HCT116 (cell line): ENCODE results near the gene MUC5B. TPM values are rescaled to one million over a fixed set of nuclear protein-coding genes. Genes with fewer than 3 reads are reported as not detected.

Source experiments
- ATAC-seq: fragments of 200-7000 bp; cut with Tn5 transposase; 2 replicates; pipeline ENCODE4 v1.9.1; 2020; ENCODE audit warnings: mild to moderate bottlenecking, moderate library complexity
- BruUV-seq: library from RNA; stranded (reverse); fragments of 400-500 nt; replicated peaks from 2 replicates; lab custom pipeline; 2021; lab: Mats Ljungman, UMichigan
- CTCF ChIA-PET: fragments of 300-600 bp; sonication (Branson Sonifier 250); formaldehyde crosslinking; loops from one replicate; lab custom pipeline; 2021; ENCODE audit warnings: antibody characterized with exemption; lab: Charles Lee
- POLR2A ChIA-PET: fragments of 300-600, 350-600 bp; sonication (Branson Sonifier 250); formaldehyde crosslinking; loops from one replicate; lab custom pipeline; 2021; ENCODE audit warnings: antibody characterized with exemption; lab: Charles Lee
- RAD21 ChIA-PET, 2 experiments: fragments of 300-600 bp; sonication (Branson Sonifier 250); formaldehyde crosslinking; loops; one replicate each; lab custom pipeline; 2023; ENCODE audit warnings: low total read pairs in 2 of 2; ENCODE audit not compliant: uncharacterized antibody in 2 of 2, unreplicated experiment in 2 of 2, low non-redundant PET in 1 of 2; lab: Charles Lee
- DNase-seq: peaks from one replicate; pipeline ENCODE4 v3.0.0-alpha.2; 2010; ENCODE audit warnings: low read depth, low spot score
- H2AFZ ChIP-seq: fragments of 200-600 bp; shearing (Covaris generic), sonication (generic); 2 replicates; pipeline ENCODE4 v1.6.1; 2017; ENCODE audit warnings: low read depth, mixed run types, mixed read lengths, antibody characterized with exemption, low read length; ENCODE audit not compliant: poor library complexity, severe bottlenecking
- H3K27ac ChIP-seq: 2 replicates; pipeline ENCODE4 v1.5.1; 2012; ENCODE audit warnings: low read depth, low read length
- H3K27me3 ChIP-seq: fragments of 200-600 bp; sonication (generic); 2 replicates; pipeline ENCODE4 v1.6.1; 2016; ENCODE audit warnings: mixed run types, low read length, mixed read lengths; ENCODE audit not compliant: insufficient read depth
- H3K36me3 ChIP-seq, 2 experiments: fragments of 200-500 bp in 1 of 2; fragments of 200-600 bp in 1 of 2; sonication (Bioruptor generic) in 1 of 2; sonication (generic) in 1 of 2; 2 replicates each; pipeline versions ENCODE4 v1.5.1 to v1.6.1; 2014 to 2016; ENCODE audit warnings: low read length in 2 of 2, inconsistent platforms in 1 of 2, mixed read lengths in 1 of 2, mixed run types in 1 of 2; ENCODE audit not compliant: insufficient read depth in 2 of 2, control insufficient read depth in 1 of 2
- H3K4me1 ChIP-seq, 2 experiments: fragments of 200-600 bp in 1 of 2; sonication (generic) in 1 of 2; 2 replicates each; pipeline versions ENCODE4 v1.5.1 to v1.6.1; 2012 to 2017; ENCODE audit warnings: low read length in 2 of 2, inconsistent platforms in 1 of 2, mild to moderate bottlenecking in 1 of 2, mixed read lengths in 1 of 2, mixed run types in 1 of 2, moderate library complexity in 1 of 2; ENCODE audit not compliant: insufficient read depth in 2 of 2, control insufficient read depth in 1 of 2
- H3K4me2 ChIP-seq: fragments of 200-600 bp; sonication (generic); 2 replicates; pipeline ENCODE4 v1.6.1; 2017; ENCODE audit warnings: mixed run types, low read length, mixed read lengths
- H3K4me3 ChIP-seq, 2 experiments: fragments of 200-600 bp in 1 of 2; sonication (generic) in 1 of 2; replicated peaks in 1 of 2; 2 replicates each; pipeline ENCODE4 v1.5.1; 2011 to 2016; ENCODE audit warnings: low read length in 2 of 2, control low read depth in 1 of 2, low read depth in 1 of 2, mild to moderate bottlenecking in 1 of 2, mixed read lengths in 1 of 2, mixed run types in 1 of 2
- H3K79me2 ChIP-seq: fragments of 200-600 bp; sonication (generic); 2 replicates; pipeline ENCODE4 v1.6.1; 2017; ENCODE audit warnings: mild to moderate bottlenecking, mixed run types, low read length, moderate library complexity, mixed read lengths; ENCODE audit not compliant: insufficient read depth
- H3K9ac ChIP-seq: fragments of 200-600 bp; sonication (generic); 2 replicates; pipeline ENCODE4 v1.6.1; 2016; ENCODE audit warnings: low read length, mixed read lengths
- H3K9me2 ChIP-seq: fragments of 200-600 bp; sonication (generic), shearing (Covaris generic); 2 replicates; pipeline ENCODE4 v1.6.1; 2017; ENCODE audit warnings: mixed run types, mild to moderate bottlenecking, moderate library complexity; ENCODE audit not compliant: insufficient read depth
- H3K9me3 ChIP-seq, 2 experiments: fragments of 200-500 bp in 1 of 2; fragments of 200-600 bp in 1 of 2; sonication (Bioruptor generic) in 1 of 2; sonication (generic) in 1 of 2; 2 replicates each; pipeline ENCODE4 v1.6.1; 2014 to 2017; ENCODE audit warnings: low read length in 2 of 2, mixed read lengths in 2 of 2, inconsistent platforms in 1 of 2, low read depth in 1 of 2, mild to moderate bottlenecking in 1 of 2, mixed run types in 1 of 2, moderate library complexity in 1 of 2; ENCODE audit not compliant: control insufficient read depth in 1 of 2, insufficient read depth in 1 of 2
- H4K20me1 ChIP-seq: fragments of 200-600 bp; sonication (generic), shearing (Covaris generic); 2 replicates; pipeline ENCODE4 v1.6.1; 2017; ENCODE audit warnings: mixed run types, mild to moderate bottlenecking, moderate library complexity; ENCODE audit not compliant: insufficient read depth
- ATF3 ChIP-seq: IDR thresholded peaks from 2 replicates; pipeline ENCODE4 v1.6.1; 2012
- CEBPB ChIP-seq: IDR thresholded peaks from 2 replicates; pipeline ENCODE4 v1.6.1; 2012; ENCODE audit warnings: low read depth
- EGR1 ChIP-seq: IDR thresholded peaks from 2 replicates; pipeline ENCODE4 v1.6.1; 2012; ENCODE audit warnings: low read depth
- EZH2phosphoT487 ChIP-seq: fragments of 200-600 bp; IDR thresholded peaks from 2 replicates; pipeline ENCODE4 v1.6.1; 2018; ENCODE audit warnings: antibody characterized with exemption, borderline replicate concordance
- FOSL1 ChIP-seq: IDR thresholded peaks from 2 replicates; pipeline ENCODE4 v1.6.1; 2012; ENCODE audit warnings: low read depth
- JUND ChIP-seq: IDR thresholded peaks from 2 replicates; pipeline ENCODE4 v1.6.1; 2012
- MAX ChIP-seq: IDR thresholded peaks from 2 replicates; pipeline ENCODE4 v1.6.1; 2012
- POLR2A ChIP-seq: IDR thresholded peaks from 2 replicates; pipeline ENCODE4 v1.7.0; 2011; ENCODE audit warnings: borderline replicate concordance; ENCODE audit not compliant: insufficient read depth, insufficient read length; ENCODE audit errors: extremely low read depth
- POLR2AphosphoS5 ChIP-seq: IDR thresholded peaks from 2 replicates; pipeline ENCODE4 v1.6.1; 2011; ENCODE audit warnings: mild to moderate bottlenecking, low read depth, low read length, moderate library complexity
- RAD21 ChIP-seq: IDR thresholded peaks from 2 replicates; pipeline ENCODE4 v1.6.1; 2012; ENCODE audit warnings: low read depth, mild to moderate bottlenecking
- SP1 ChIP-seq: IDR thresholded peaks from 2 replicates; pipeline ENCODE4 v1.6.1; 2012; ENCODE audit warnings: low read depth
- YY1 ChIP-seq: IDR thresholded peaks from 2 replicates; pipeline ENCODE4 v1.6.1; 2011; ENCODE audit warnings: low read length, low read depth, moderate library complexity, mild to moderate bottlenecking; ENCODE audit not compliant: insufficient replicate concordance; ENCODE audit errors: extremely low read depth
- ZBTB33 ChIP-seq: IDR thresholded peaks from 2 replicates; pipeline ENCODE4 v1.6.1; 2011; ENCODE audit warnings: mild to moderate bottlenecking, low read length, moderate library complexity; ENCODE audit not compliant: insufficient replicate concordance; ENCODE audit errors: extremely low read depth
- ZFX ChIP-seq: fragments of 450-650 bp; IDR thresholded peaks from 2 replicates; pipeline ENCODE4 v1.6.1; 2017
- ZNF274 ChIP-seq: fragments of 200-500 bp; sonication (Bioruptor generic); IDR thresholded peaks from 2 replicates; pipeline ENCODE4 v1.6.1; 2014; ENCODE audit warnings: mild to moderate bottlenecking, low read depth, low read length, inconsistent platforms
- intact Hi-C: fragments of 100-400 bp; cut with micrococcal nuclease; formaldehyde crosslinking; loops from 2 replicates; pipeline ENCODE4 v1.10.0; 2022
- total RNA-seq: library from RNA; stranded (reverse); gene quantifications from one replicate; pipeline ENCODE4 v1.2.1, GENCODE V29; 2021; ENCODE audit not compliant: unreplicated experiment

Gene MUC5B
- total RNA-seq, 1 experiment from 2014 or later: 1.5 TPM

GRCh38 chr11:1257366-1257765 lies 34.5 kb downstream of the MUC5B start:
- TF ChIP-seq POLR2AphosphoS5 (no peak), EGR1 (no peak), CEBPB (no peak), RAD21 (no peak), YY1 (no peak), MAX (no peak), ATF3 (no peak)
- ATAC-seq: no peak

GRCh38 chr11:1257916-1258315 lies 35.0 kb downstream of the MUC5B start:
- intact Hi-C loops: no loop called here
- Histone ChIP-seq H3K36me3 (no peaks in the 10 kb centered on the region), H3K27me3 (no peaks in the 10 kb centered on the region), H3K79me2 (no peaks in the 10 kb centered on the region), H3K4me2 (no peak overlapping the region), H3K9me2 (no peaks in the 10 kb centered on the region), H3K9ac (no peak overlapping the region), H4K20me1 (no peaks in the 10 kb centered on the region), H3K27ac (no peak overlapping the region), H3K4me3 (no peak overlapping the region), H2AFZ (no peak overlapping the region), H3K4me1 (peaks cover 7 to 26% of the 10 kb centered on the region in 2 experiments; a peak in 3 of 4 replicates), H3K9me3 (no peaks in the 10 kb centered on the region)
- ChIA-PET RAD21 (no interaction called here), POLR2A (no interaction called here), CTCF (no interaction called here)
- no peak for DNase-seq
- no TSS peak for BruUV-seq
- ATAC-seq: no peak
- no peak for TF ChIP-seq RAD21
- no peak for TF ChIP-seq ATF3
- TF ChIP-seq ZNF274: no peak
- TF ChIP-seq ZFX: no peak
- TF ChIP-seq EZH2phosphoT487: no peak
- TF ChIP-seq SP1: no peak
- no peak for TF ChIP-seq CEBPB
- TF ChIP-seq MAX: no peak
- no peak for TF ChIP-seq POLR2A
- no peak for TF ChIP-seq JUND
- no peak for TF ChIP-seq ZBTB33
- no peak for TF ChIP-seq FOSL1

More at GRCh38 chr11:1257366-1257765, 34.5 kb downstream of the MUC5B start:
- no peaks in the 10 kb centered on the region for H3K27me3 ChIP-seq
- H3K4me1 ChIP-seq: peaks cover 5 to 22% of the 10 kb centered on the region in 2 experiments; a peak in 3 of 4 replicates
- intact Hi-C loops: no loop called here
- no peaks in the 10 kb centered on the region for H3K36me3 ChIP-seq
- no peak overlapping the region for H3K27ac ChIP-seq
- CTCF ChIA-PET: no interaction called here
- H3K9me2 ChIP-seq: no peaks in the 10 kb centered on the region
- no peak overlapping the region for H2AFZ ChIP-seq
- RAD21 ChIA-PET: no interaction called here
- no peaks in the 10 kb centered on the region for H3K9me3 ChIP-seq
- POLR2A ChIA-PET: no interaction called here
- no peak overlapping the region for H3K4me2 ChIP-seq
- H4K20me1 ChIP-seq: no peaks in the 10 kb centered on the region
- H3K4me3 ChIP-seq: no peak overlapping the region
- DNase-seq: no peak
- no peak overlapping the region for H3K9ac ChIP-seq
- BruUV-seq: no TSS peak
- no peaks in the 10 kb centered on the region for H3K79me2 ChIP-seq
